Stomach (tissue), 9 donors: ENCODE results near the gene WDR82. TPM values are rescaled to one million over a fixed set of nuclear protein-coding genes. Genes with fewer than 3 reads are reported as not detected.
A peak's percentile ranks its signal among the peaks of the same experiment; 100 is the strongest.

Experiments
- DNase-seq, 2 donors: peaks; one replicate each; pipeline versions ENCODE4 v3.0.0 to v3.0.0-alpha.2; 2013 to 2019
- H3K27ac ChIP-seq, 5 donors: fragments of 200-600 bp in 4 of 5; sonication (generic) in 4 of 5; one replicate each; pipeline ENCODE4 v1.5.1; 2013 to 2019; ENCODE audit warnings: mild to moderate bottlenecking in 1 of 5, moderate library complexity in 1 of 5
- H3K27me3 ChIP-seq, 3 donors: fragments of 200-600 bp; sonication (generic); one replicate each; pipeline ENCODE4 v1.5.1; 2017 to 2019; ENCODE audit warnings: mixed run types in 1 of 3
- H3K36me3 ChIP-seq, 4 donors: fragments of 200-600 bp; sonication (generic); 1 replicate in 3 of 4; 2 replicates in 1 of 4; pipeline ENCODE4 v1.5.1; 2016 to 2019
- H3K4me1 ChIP-seq, 4 donors: fragments of 200-600 bp; sonication (generic); one replicate each; pipeline ENCODE4 v1.5.1; 2016 to 2019
- H3K4me3 ChIP-seq, 4 donors: fragments of 200-600 bp; sonication (generic) in 3 of 4; one replicate each; pipeline ENCODE4 v1.5.1; 2016 to 2019; ENCODE audit warnings: mild to moderate bottlenecking in 1 of 4
- H3K9me3 ChIP-seq, 4 donors: fragments of 200-600 bp; sonication (generic); one replicate each; pipeline ENCODE4 v1.5.1; 2016 to 2019
- EP300 ChIP-seq: sonication (generic); formaldehyde crosslinking; IDR thresholded peaks from one replicate; pipeline ENCODE4 v1.6.1; 2017; ENCODE audit warnings: antibody characterized with exemption
- POLR2A ChIP-seq, 4 donors: fragments of 450-650 bp; IDR thresholded peaks; one replicate each; pipeline ENCODE4 v1.6.1; 2016; ENCODE audit warnings: antibody characterized with exemption in 4 of 4, control low read depth in 2 of 4, mild to moderate bottlenecking in 1 of 4, moderate library complexity in 1 of 4
- POLR2AphosphoS5 ChIP-seq, 3 donors: sonication (generic); formaldehyde crosslinking; IDR thresholded peaks; one replicate each; pipeline ENCODE4 v1.6.1; 2016; ENCODE audit warnings: antibody characterized with exemption in 3 of 3
- WGBS, 5 donors: extraction: QIAGEN DNeasy Blood & Tissue Kit in 3 of 5; methylation state at CpG; one replicate each; pipeline versions ENCODE4 v1.1.5 to v1.1.7; 2013 to 2018; 5-methylcytosine and 5-hydroxymethylcytosine counted together
- intact Hi-C: fragments of 100-400 bp; cut with DNase I; formaldehyde crosslinking; loops from one replicate; pipeline ENCODE4 v1.15.1; 2023; ENCODE audit warnings: low total_unique reads
- polyA plus RNA-seq, 3 donors: library from polyadenylated mRNA; stranded (reverse); fragments of 200-250 nt; gene quantifications; one replicate each; pipeline ENCODE4 v1.2.3, GENCODE V29; 2013
- total RNA-seq, 5 donors: library from RNA; depleted of rRNA; stranded (reverse); fragments of >200 nt; gene quantifications; one replicate each; pipeline versions ENCODE4 v1.1.0 to v1.2.3, GENCODE V29; 2014 to 2016
- TF ChIP-seq, protein P1 (sequence below), 7 experiments: fragments of 450-650 bp in 4 of 7; fragments of 200-600 bp in 3 of 7; sonication (generic) in 3 of 7; IDR thresholded peaks; one replicate each; pipeline ENCODE4 v1.5.1; 2016 to 2019; ENCODE audit warnings: antibody characterized with exemption in 7 of 7, control low read depth in 2 of 7, mild to moderate bottlenecking in 1 of 7
- donor health status: healthy with polysubstance abuse.
- donor health status: Bipolar disorder and iron deficiency.
- donor health status: healthy.

WDR82 gene
- total and polyA plus RNA-seq, 8 donors, result 8.2 to 64.8 (median 29.2) TPM

DNA sequence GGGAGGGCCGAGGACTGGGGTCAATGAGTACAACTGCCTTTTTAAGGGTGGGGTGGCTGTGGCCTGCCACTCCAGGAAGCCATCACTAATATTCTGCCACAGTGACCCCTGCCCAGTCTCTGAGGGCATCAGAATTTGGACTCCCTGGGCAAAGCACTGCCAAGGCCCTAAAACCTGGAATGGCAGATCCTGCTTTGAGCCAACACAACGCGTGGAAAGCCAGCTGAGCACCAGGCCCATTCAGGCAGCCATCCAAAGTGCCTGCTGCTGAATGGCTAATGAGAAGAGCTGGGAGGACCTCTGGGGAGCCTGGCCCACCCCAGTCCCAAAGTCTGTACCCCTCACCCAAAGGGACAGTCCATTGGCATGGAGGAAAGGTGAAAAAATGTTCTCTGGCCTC is 44.5 kb downstream of the WDR82 start:
- H3K4me1 ChIP-seq, result peaks cover 26 to 64% (median 56%) of the 10 kb centered on the region in 4 donors
- H3K27me3 ChIP-seq, result no peaks in the 10 kb centered on the region
- H3K4me3 ChIP-seq, result no peak overlapping the region
- no peaks in the 10 kb centered on the region for H3K9me3 ChIP-seq
- intact Hi-C loops, result no loop called here
- WGBS, 5 donors, result 55 to 84% (median 69%) methylated on average over 2 to 3 of the region's 3 CpGs
- H3K27ac ChIP-seq, result no peak overlapping the region
- no peak for DNase-seq
- TF ChIP-seq EP300, result no peak
- TF ChIP-seq, protein P1, sequence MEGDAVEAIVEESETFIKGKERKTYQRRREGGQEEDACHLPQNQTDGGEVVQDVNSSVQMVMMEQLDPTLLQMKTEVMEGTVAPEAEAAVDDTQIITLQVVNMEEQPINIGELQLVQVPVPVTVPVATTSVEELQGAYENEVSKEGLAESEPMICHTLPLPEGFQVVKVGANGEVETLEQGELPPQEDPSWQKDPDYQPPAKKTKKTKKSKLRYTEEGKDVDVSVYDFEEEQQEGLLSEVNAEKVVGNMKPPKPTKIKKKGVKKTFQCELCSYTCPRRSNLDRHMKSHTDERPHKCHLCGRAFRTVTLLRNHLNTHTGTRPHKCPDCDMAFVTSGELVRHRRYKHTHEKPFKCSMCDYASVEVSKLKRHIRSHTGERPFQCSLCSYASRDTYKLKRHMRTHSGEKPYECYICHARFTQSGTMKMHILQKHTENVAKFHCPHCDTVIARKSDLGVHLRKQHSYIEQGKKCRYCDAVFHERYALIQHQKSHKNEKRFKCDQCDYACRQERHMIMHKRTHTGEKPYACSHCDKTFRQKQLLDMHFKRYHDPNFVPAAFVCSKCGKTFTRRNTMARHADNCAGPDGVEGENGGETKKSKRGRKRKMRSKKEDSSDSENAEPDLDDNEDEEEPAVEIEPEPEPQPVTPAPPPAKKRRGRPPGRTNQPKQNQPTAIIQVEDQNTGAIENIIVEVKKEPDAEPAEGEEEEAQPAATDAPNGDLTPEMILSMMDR (IDR thresholded peaks at IDR 0.05), result no peak
- TF ChIP-seq POLR2A (IDR thresholded peaks at IDR 0.05), result no peak
- TF ChIP-seq POLR2AphosphoS5 (IDR thresholded peaks at IDR 0.05), result no peak
- peaks cover 41 to 63% (median 58%) of the 10 kb centered on the region in 4 donors for H3K36me3 ChIP-seq

DNA sequence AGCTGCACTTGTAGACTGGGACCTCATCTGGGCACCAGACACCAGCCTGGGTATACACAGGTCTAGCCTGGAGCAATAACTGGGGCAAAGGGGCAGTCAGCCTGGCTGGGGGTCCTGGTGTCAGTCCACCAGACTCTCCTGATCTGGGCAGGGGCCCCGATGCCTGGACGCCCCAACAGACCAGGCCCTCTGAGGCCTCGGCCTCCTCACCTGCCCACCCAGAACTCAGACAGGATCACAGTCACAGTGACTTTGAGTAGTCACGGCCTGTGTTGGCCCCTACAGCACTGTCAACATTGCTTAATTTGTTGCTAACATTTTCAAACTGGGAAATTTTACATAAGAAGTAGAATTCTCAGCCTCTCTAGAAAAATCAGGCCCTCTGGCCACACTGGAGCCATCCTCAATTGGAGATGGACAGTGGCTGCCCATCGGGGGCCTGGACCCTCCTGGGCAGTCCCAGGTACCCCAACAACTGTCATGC is 45.3 kb downstream of the WDR82 start:
- peaks cover 49 to 71% (median 67%) of the 10 kb centered on the region in 4 donors for H3K36me3 ChIP-seq
- TF ChIP-seq, protein P1 (IDR thresholded peaks at IDR 0.05), result no peak
- TF ChIP-seq POLR2AphosphoS5 (IDR thresholded peaks at IDR 0.05) (no peak), POLR2A (IDR thresholded peaks at IDR 0.05) (no peak), EP300 (no peak)
- intact Hi-C loops, result no loop called here
- DNase-seq, result no peak
- H3K4me3 ChIP-seq, result no peak overlapping the region
- H3K27ac ChIP-seq, result peak overlapping the region in 1 of 5 donors; percentile 0
- no peaks in the 10 kb centered on the region for H3K27me3 ChIP-seq
- WGBS, 5 donors, result 90 to 95% (median 92%) methylated on average over 5 of the region's 5 CpGs
- peaks cover 21 to 58% (median 50%) of the 10 kb centered on the region in 4 donors for H3K4me1 ChIP-seq
- no peaks in the 10 kb centered on the region for H3K9me3 ChIP-seq

DNA sequence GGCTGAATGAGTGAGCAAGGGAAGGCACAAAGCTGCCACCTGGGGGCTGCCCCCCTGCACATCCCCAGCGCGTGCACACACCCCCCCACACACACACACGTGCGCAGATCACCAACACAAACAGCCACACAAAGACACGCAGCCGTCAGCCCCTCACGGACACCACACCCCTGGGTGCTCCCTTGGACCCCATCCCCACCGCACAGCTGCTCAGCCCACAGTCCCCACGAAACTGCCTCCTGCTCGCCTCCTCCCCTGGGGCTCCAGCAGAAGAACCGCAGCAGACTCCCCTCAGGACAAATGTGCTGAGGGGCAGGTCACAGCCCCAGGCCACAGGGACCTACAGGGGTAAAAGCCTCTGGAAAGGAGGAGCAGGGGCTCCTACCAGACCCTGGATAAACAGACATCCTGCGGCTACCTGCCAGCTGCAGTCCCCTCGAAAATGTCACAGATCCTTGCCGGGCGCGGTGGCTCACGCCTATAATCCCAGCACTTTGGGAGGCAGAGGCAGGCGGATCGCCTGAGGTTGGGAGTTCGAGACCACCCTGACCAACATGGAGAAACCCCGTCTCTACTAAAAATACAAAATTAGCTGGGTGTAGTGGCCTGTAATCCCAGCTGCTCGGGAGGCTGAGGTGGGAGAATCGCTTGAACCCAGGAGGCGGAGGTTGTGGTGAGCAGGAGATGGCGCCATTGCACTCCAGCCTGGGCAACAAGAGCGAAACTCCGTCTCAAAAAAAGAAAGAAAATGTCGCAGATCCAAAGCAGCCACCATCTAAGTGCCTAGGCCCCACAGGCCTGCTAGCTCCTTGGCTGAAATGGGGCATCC is 46.0 kb downstream of the WDR82 start:
- WGBS, 5 donors, result 87 to 88% (median 88%) methylated on average over 28 of the region's 28 CpGs
- Histone ChIP-seq H3K9me3 (no peaks in the 10 kb centered on the region), H3K4me3 (no peak overlapping the region), H3K27me3 (no peaks in the 10 kb centered on the region), H3K4me1 (peaks cover 15 to 51% (median 43%) of the 10 kb centered on the region in 4 donors), H3K27ac (peak overlapping the region in 1 of 5 donors; percentile 0), H3K36me3 (peaks cover 50 to 77% (median 73%) of the 10 kb centered on the region in 4 donors)
- intact Hi-C loops, result no loop called here
- TF ChIP-seq POLR2A (IDR thresholded peaks at IDR 0.05), result no peak
- no peak for TF ChIP-seq EP300
- TF ChIP-seq POLR2AphosphoS5 (IDR thresholded peaks at IDR 0.05), result no peak
- TF ChIP-seq, protein P1 (IDR thresholded peaks at IDR 0.05), result no peak
- DNase-seq, result no peak

DNA sequence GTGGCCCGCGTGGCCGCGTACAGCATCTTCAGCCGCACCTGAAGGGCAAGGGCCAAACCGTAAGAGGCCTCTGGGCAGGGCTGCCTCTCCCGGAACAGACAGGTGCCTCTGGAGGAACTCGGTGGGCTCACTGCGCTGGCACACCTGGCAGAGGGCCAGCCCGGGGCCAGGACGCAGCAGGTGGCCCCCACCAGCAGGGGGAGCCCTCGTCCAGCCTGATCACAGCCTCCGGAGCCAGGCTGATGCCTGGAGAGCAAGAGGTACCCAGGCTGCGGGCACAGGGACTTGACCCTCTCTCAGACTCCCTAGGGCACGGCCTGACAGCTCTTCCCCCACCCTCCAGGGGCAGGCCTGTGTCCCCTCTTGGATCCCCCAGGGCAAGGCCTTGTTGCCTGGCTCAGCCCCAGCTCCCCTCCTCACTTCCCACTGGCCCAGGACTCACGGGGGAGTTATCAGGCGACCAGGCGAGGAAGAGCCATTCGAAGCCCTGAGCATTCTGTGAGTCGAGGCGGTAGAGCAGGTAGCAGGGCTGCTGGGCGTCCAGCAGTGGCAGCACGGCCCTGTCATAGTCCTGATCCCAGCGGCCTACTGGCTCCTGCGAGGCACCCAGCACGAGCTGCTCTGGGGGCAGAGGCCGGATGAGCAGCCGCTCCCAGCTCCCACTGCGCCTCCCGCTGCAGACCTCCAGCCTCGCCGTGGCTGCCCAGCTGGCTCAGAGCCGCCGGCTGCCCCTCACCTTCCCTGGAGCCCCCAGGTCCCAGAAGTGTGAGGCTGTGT is 46.8 kb downstream of the WDR82 start:
- TF ChIP-seq, protein P1 (IDR thresholded peaks at IDR 0.05), result peak in 5 of 7 experiments; percentile 82 to 95 (median 92)
- TF ChIP-seq EP300 (no peak), POLR2AphosphoS5 (IDR thresholded peaks at IDR 0.05) (peak in 2 of 3 donors; percentile 14 to 64)
- no peaks in the 10 kb centered on the region for H3K9me3 ChIP-seq
- H3K36me3 ChIP-seq, result peaks cover 50 to 80% (median 78%) of the 10 kb centered on the region in 4 donors
- WGBS, 5 donors, result 64 to 72% (median 66%) methylated on average over 22 to 34 of the region's 34 CpGs
- H3K27ac ChIP-seq, result no peak overlapping the region
- intact Hi-C loops, result no loop called here
- H3K4me1 ChIP-seq, result peaks cover 7 to 43% (median 35%) of the 10 kb centered on the region in 4 donors
- H3K27me3 ChIP-seq, result no peaks in the 10 kb centered on the region
- no peak overlapping the region for H3K4me3 ChIP-seq
- peak; percentile 85 to 86 for DNase-seq
